ENCODE measurements around the gene ZNF248.

The ZNF248 gene

DNA sequence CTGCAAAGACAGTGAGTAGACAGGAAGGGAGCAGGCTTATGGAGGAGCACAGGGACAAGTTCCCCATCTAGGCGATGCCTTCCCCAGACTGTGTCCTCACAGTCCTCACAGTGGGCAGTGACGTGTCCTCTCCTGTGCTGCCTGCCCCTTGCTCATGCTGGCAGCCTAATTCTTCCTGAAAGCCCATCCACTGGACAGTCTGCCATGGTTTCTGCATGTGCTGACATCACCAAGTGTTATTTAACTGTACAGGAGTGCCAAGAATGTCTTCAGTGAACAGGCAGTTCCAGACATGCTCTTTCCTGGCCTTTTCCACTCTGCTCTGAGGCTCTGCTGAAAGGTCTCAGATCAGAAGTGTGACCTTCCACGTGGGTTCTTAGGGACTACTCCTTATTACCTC lies 54.1 kb downstream of the ZNF248 start:
- no peak for TF ChIP-seq CTCF (IDR thresholded peaks at IDR 0.05; ENCODE audit: insufficient read depth, low read depth, low read length, missing control alignments)

GRCh38 chr10:37801557-37801956 lies 55.9 kb downstream of the ZNF248 start:
- TF ChIP-seq CTCF (IDR thresholded peaks at IDR 0.05; ENCODE audit: insufficient read depth, low read depth, low read length, missing control alignments): no peak
- no peak for DNase-seq (ENCODE audit: low read depth)

More for the DNA sequence above, 54.1 kb downstream of the ZNF248 start:
- DNase-seq (ENCODE audit: low read depth): peak; percentile 31
- no peak overlapping the region for H3K4me3 ChIP-seq (ENCODE audit: low read length)

DNA sequence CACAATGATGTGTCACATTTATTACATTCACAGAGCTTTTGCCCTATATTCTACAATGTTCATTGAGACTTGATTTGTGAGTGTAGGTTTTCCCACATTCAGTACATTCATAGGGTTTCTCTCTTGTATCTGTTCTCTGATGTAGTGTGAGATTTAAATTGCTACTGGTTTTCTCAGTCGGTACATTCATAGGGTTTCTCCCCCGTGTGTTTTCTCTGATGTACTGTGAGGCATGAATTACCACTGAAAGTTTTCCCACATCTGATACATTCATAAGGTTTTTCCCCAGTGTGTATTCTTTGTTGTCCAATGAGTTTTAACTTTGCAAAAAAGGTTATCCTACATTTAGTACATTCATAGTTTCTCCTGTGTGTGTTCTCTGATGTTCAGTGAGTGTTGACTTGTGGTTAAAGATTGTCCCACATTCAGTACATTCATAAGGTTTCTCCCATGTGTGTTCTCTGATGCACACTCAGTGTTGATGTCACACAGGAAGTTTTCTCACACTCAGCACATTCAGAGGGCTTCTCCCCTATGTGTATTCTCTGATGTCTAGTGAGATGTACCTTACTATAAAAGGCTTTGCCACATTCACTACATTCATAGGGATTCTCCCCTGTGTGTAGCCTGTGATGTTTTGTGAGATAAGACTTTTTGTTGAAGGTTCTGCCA lies 63.0 kb downstream of the ZNF248 start:
- DNase-seq (ENCODE audit: low read depth): no peak
- H3K4me3 ChIP-seq (ENCODE audit: low read length): no peak overlapping the region
- no peak for TF ChIP-seq CTCF (IDR thresholded peaks at IDR 0.05; ENCODE audit: insufficient read depth, low read depth, low read length, missing control alignments)

More at GRCh38 chr10:37801557-37801956, 55.9 kb downstream of the ZNF248 start:
- no peak overlapping the region for H3K4me3 ChIP-seq (ENCODE audit: low read length)

DNA sequence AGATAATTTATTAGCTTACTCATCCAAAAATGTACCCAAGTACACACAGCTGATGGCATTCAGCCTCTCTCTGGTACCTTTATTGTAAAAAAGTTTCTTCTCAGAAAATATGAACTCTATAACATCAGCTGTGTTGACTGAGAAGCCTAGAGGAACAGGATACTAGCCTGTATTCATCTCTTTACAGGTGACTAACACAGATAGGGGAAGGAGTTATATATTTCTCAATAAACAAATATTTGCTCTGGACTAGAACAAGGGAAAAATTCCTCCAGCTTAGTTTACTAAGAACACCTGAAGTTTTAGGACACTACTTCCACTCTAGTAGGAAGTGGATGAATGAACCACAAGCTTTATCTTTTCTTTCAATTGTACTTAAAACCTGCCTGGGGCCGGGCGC lies 67.8 kb downstream of the ZNF248 start:
- TF ChIP-seq CTCF (IDR thresholded peaks at IDR 0.05; ENCODE audit: insufficient read depth, low read depth, low read length, missing control alignments): no peak

GRCh38 chr10:37784678-37785077 lies 72.7 kb downstream of the ZNF248 start:
- H3K4me3 ChIP-seq (ENCODE audit: low read length): no peak overlapping the region
- DNase-seq (ENCODE audit: low read depth): no peak
- TF ChIP-seq CTCF (IDR thresholded peaks at IDR 0.05; ENCODE audit: insufficient read depth, low read depth, low read length, missing control alignments): no peak

More for the DNA sequence above, 67.8 kb downstream of the ZNF248 start:
- no peak overlapping the region for H3K4me3 ChIP-seq (ENCODE audit: low read length)
- DNase-seq (ENCODE audit: low read depth): no peak

DNA sequence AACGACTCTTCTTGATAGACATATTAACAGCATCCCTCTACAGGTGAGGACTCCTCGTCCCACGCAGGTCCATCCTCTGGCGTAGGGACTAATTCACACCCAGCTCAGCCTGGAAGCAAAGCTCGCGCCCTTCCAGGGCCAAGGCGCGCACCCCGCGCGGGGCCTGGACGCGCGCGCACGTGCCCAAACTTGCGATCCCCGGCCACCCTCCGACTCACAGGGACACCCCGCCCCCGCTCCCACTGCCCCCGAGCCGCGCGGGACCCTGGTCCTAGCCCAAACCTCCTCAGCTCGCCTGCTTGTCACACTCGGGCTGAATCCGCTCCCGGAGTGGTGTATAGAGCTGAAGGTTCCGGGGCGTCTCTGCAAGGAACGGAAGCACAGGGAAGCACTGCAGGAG lies 76.9 kb downstream of the ZNF248 start:
- TF ChIP-seq CTCF (IDR thresholded peaks at IDR 0.05; ENCODE audit: insufficient read depth, low read depth, low read length, missing control alignments): no peak
- H3K4me3 ChIP-seq (ENCODE audit: low read length): no peak overlapping the region
- DNase-seq (ENCODE audit: low read depth): no peak

- no peak for TF ChIP-seq CTCF (IDR thresholded peaks at IDR 0.05; ENCODE audit: insufficient read depth, low read depth, low read length, missing control alignments)
- no peak overlapping the region for H3K4me3 ChIP-seq (ENCODE audit: low read length)
- DNase-seq (ENCODE audit: low read depth): no peak
These were observed 80.4 kb downstream of the ZNF248 start for GRCh38 chr10:37777056-37777455.

Data from epithelial cell of esophagus (primary cell).